Tibial artery (tissue), 4 donors: ENCODE data around the gene CEP290.

ENCODE experiments used
- DNase-seq, 2 donors: peaks; one replicate each; pipeline ENCODE4 v3.0.0-alpha.2; 2019
- H3K27ac ChIP-seq, 2 donors: fragments of 200-600 bp; sonication (generic) in 1 of 2; 1 replicate in 1 of 2; 2 replicates in 1 of 2; pipeline ENCODE4 v1.5.1; 2018 to 2019; ENCODE audit warnings: mild to moderate bottlenecking in 1 of 2
- H3K27me3 ChIP-seq, 2 donors: fragments of 200-600 bp; sonication (generic) in 1 of 2; one replicate each; pipeline versions ENCODE4 v1.5.1 to v1.6.0; 2016 to 2019
- H3K36me3 ChIP-seq, 3 donors: fragments of 200-600 bp; sonication (generic) in 2 of 3; one replicate each; pipeline ENCODE4 v1.5.1; 2016 to 2019; ENCODE audit warnings: mild to moderate bottlenecking in 2 of 3
- H3K4me1 ChIP-seq, 4 donors: fragments of 200-600 bp; sonication (generic) in 2 of 4; 1 replicate in 3 of 4; 2 replicates in 1 of 4; pipeline ENCODE4 v1.5.1; 2016 to 2019
- H3K4me3 ChIP-seq, 2 donors: fragments of 200-600 bp; sonication (generic) in 1 of 2; 1 replicate in 1 of 2; 2 replicates in 1 of 2; pipeline ENCODE4 v1.5.1; 2018 to 2019; ENCODE audit warnings: mild to moderate bottlenecking in 2 of 2
- H3K9me3 ChIP-seq, 3 donors: fragments of 200-600 bp; sonication (generic) in 1 of 3; one replicate each; pipeline ENCODE4 v1.5.1; 2016 to 2019
- CTCF ChIP-seq, 2 experiments: fragments of 200-600 bp in 1 of 2; fragments of 450-650 bp in 1 of 2; IDR thresholded peaks; one replicate each; pipeline ENCODE4 v1.5.1; 2017 to 2019; ENCODE audit warnings: antibody characterized with exemption in 2 of 2, mild to moderate bottlenecking in 1 of 2, moderate library complexity in 1 of 2
- intact Hi-C: fragments of 100-400 bp; cut with DNase I; formaldehyde crosslinking; loops from one replicate; pipeline ENCODE4 v1.15.0; 2023; ENCODE audit warnings: low total_unique reads

CEP290 gene

GRCh38 chr12:88185279-88185678 lies 43.4 kb upstream of the CEP290 start:
- Histone ChIP-seq H3K27ac (no peak overlapping the region), H3K4me3 (no peak overlapping the region), H3K9me3 (no peaks in the 10 kb centered on the region), H3K27me3 (no peaks in the 10 kb centered on the region), H3K36me3 (peaks cover 33 to 37% (median 34%) of the 10 kb centered on the region in 3 donors), H3K4me1 (no peaks in the 10 kb centered on the region)
- intact Hi-C loops = no loop called here
- no peak for DNase-seq
- no peak for TF ChIP-seq CTCF (IDR thresholded peaks at IDR 0.05)

DNA sequence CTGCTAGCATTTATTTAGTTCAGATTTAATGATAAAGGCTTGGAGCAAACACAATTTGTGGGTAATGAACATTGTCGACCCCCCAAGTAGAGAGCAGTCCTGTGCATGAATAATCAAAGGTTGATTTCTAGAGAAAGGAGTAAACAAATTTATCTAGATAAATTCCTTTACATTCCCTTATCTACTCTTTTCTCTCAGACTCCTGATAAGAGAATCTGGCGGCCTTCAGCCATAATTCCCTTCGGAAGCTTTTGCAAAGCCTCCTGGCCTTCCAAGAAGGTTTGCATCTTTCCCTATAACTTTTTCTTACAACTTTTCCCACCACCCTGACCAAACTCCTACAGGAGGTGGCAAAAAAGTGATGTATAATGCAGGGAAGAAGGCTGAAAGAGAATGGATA lies 42.3 kb upstream of the CEP290 start:
- no peak for DNase-seq
- no peaks in the 10 kb centered on the region for H3K4me1 ChIP-seq
- peaks cover 39 to 45% (median 43%) of the 10 kb centered on the region in 3 donors for H3K36me3 ChIP-seq
- no peak for TF ChIP-seq CTCF (IDR thresholded peaks at IDR 0.05)
- intact Hi-C loops = no loop called here
- H3K27me3 ChIP-seq = no peaks in the 10 kb centered on the region
- no peak overlapping the region for H3K27ac ChIP-seq
- H3K4me3 ChIP-seq = no peak overlapping the region
- no peaks in the 10 kb centered on the region for H3K9me3 ChIP-seq

DNA sequence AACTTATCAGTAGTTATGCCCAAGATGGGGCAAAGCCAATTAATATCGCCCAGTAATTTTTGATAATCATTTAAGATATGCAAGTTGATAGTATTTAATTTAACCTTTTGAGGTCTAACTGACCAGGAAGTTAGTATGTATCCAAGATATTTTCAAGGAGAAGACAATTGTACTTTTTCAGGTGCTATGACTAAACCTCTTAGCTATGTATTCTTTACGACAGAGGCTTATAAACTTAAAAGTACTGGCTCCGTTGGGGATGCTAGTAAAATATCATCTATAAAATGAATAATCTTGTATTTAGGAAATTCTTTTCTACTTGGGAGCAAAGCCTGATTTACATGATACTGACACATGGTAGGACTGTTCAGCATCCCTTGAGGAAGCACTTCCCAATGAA lies 40.5 kb upstream of the CEP290 start:
- Histone ChIP-seq H3K36me3 (peaks cover 34 to 61% (median 55%) of the 10 kb centered on the region in 3 donors), H3K4me3 (no peak overlapping the region), H3K9me3 (no peaks in the 10 kb centered on the region), H3K4me1 (no peaks in the 10 kb centered on the region), H3K27me3 (no peaks in the 10 kb centered on the region), H3K27ac (no peak overlapping the region)
- no peak for DNase-seq
- TF ChIP-seq CTCF (IDR thresholded peaks at IDR 0.05) = no peak
- intact Hi-C loops = no loop called here

DNA sequence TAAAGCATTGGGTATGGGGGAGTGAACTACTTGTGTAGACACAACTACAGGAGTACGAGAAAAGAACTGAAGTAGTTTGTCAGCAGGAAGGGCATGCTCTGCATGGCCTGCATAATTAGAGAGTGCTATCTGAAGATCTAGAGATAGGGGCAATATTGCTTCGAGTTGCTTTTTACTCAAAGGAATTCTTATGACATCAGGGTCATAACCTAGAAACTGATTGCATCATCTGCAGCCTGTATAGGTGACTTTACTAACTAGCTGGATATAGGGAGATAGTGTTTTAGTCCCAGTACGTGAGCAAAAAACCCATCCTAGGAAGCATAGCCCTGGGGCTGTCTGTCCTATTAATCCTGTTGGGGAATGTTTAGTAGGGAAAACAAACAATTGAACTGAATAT lies 40.0 kb upstream of the CEP290 start:
- Histone ChIP-seq H3K9me3 (no peaks in the 10 kb centered on the region), H3K4me1 (no peaks in the 10 kb centered on the region), H3K27ac (no peak overlapping the region), H3K36me3 (peaks cover 38 to 64% (median 60%) of the 10 kb centered on the region in 3 donors), H3K4me3 (no peak overlapping the region), H3K27me3 (no peaks in the 10 kb centered on the region)
- DNase-seq = no peak
- intact Hi-C loops = no loop called here
- no peak for TF ChIP-seq CTCF (IDR thresholded peaks at IDR 0.05)

DNA sequence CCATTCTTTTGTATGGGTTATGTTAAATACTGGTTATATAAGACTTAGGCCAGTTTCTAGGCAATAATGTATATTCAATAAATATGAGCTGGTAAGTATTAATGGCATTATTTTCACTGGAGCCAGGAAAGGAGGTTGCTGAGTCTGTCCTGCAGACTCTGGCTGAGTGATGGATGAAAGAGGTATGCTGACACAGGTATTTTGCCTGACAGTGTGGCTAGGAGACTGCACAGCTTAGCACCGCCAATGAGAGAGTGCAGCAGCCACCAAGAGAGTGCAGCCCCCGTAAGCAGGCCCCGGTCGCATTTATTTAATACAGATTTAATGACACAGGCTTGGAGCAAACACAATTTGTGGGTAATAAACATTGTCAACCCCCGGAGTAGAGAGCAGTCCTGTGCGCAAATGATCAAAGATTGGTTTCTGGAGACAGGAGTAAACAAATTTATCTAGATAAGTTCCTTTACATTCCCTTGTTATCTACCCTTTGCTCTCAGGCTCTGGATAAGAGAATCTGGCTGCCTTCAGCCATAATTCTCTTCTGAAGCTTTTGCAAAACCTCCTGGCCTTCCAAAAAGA lies 37.6 kb upstream of the CEP290 start:
- Histone ChIP-seq H3K27me3 (no peaks in the 10 kb centered on the region), H3K9me3 (no peaks in the 10 kb centered on the region), H3K4me1 (no peaks in the 10 kb centered on the region), H3K36me3 (peaks cover 54 to 81% (median 79%) of the 10 kb centered on the region in 3 donors), H3K27ac (no peak overlapping the region), H3K4me3 (no peak overlapping the region)
- no peak for DNase-seq
- no peak for TF ChIP-seq CTCF (IDR thresholded peaks at IDR 0.05)
- intact Hi-C loops = no loop called here

- peaks cover 64 to 75% (median 71%) of the 10 kb centered on the region in 3 donors for H3K36me3 ChIP-seq
These were observed 33.7 kb upstream of the CEP290 start for GRCh38 chr12:88175544-88175943.

More at GRCh38 chr12:88175544-88175943, 33.7 kb upstream of the CEP290 start:
- intact Hi-C loops = no loop called here
- DNase-seq = no peak
- no peaks in the 10 kb centered on the region for H3K9me3 ChIP-seq
- no peaks in the 10 kb centered on the region for H3K27me3 ChIP-seq
- no peaks in the 10 kb centered on the region for H3K4me1 ChIP-seq
- no peak for TF ChIP-seq CTCF (IDR thresholded peaks at IDR 0.05)
- no peak overlapping the region for H3K27ac ChIP-seq
- H3K4me3 ChIP-seq = no peak overlapping the region
